Measurements from ENCODE around the gene LGALS4.
"Not testable (repeated sequence)": the region's sequence is repeated elsewhere in the genome, so short reads cannot be mapped to it uniquely, and the experiment has no call there.

LGALS4 gene

GRCh38 chr19:38795549-38795948 is 17.2 kb downstream of the LGALS4 start:
- no peak for DNase-seq (ENCODE audit: low read depth)

DNA sequence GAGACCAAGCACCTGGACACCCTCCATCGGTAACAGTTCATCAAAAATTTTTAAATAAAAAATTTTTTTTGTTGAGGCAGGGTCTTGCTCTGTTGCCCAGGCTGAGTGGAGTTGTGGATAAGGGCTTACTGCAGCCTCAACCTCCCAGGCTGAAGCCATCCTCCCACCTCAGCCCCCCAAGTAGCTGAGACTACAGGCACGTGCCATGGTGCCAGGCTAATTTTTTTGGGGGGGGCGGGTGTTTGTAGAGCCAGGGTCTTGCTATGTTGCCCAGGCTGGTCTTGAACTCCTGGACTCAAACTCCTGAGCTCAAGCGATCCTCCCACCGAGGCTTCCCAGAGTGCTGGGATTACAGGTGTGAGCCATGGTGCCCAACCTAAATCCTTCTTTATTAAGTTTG is 19.1 kb downstream of the LGALS4 start:
- no peak for DNase-seq (ENCODE audit: low read depth)

GRCh38 chr19:38793177-38793576 is 19.6 kb downstream of the LGALS4 start:
- DNase-seq (ENCODE audit: low read depth) = no peak

- DNase-seq (ENCODE audit: low read depth) = peak; percentile 12
Observed at GRCh38 chr19:38792250-38793111, 20.3 kb downstream of the LGALS4 start.

DNA sequence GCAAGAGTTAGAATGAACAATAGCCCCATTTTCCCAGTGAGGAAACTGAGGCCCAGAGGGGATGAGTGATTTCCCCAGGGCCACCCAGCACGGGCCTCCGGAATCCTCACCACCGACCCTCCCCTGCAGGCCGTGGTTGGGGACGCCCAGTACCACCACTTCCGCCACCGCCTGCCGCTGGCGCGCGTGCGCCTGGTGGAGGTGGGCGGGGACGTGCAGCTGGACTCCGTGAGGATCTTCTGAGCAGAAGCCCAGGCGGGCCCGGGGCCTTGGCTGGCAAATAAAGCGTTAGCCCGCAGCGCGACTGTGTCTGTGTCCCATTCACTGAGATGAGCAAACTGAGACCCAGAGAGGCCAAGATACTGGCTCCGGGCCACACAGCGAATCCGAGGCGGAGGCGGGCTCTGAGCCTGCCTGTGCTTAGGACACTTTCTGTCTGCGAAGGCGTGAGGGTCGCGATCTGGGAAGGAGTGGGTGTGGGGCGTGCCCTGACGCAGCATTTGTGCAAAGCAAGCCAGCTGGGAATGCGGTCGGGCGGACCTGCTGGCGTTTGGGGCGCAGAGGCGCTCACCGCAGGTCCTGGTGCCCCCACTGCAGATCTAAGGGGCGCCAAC is 21.2 kb downstream of the LGALS4 start:
- not testable (repeated sequence) for DNase-seq (ENCODE audit: low read depth)

GRCh38 chr19:38790507-38791403 is 22.0 kb downstream of the LGALS4 start:
- not testable (repeated sequence) for DNase-seq (ENCODE audit: low read depth)

DNA sequence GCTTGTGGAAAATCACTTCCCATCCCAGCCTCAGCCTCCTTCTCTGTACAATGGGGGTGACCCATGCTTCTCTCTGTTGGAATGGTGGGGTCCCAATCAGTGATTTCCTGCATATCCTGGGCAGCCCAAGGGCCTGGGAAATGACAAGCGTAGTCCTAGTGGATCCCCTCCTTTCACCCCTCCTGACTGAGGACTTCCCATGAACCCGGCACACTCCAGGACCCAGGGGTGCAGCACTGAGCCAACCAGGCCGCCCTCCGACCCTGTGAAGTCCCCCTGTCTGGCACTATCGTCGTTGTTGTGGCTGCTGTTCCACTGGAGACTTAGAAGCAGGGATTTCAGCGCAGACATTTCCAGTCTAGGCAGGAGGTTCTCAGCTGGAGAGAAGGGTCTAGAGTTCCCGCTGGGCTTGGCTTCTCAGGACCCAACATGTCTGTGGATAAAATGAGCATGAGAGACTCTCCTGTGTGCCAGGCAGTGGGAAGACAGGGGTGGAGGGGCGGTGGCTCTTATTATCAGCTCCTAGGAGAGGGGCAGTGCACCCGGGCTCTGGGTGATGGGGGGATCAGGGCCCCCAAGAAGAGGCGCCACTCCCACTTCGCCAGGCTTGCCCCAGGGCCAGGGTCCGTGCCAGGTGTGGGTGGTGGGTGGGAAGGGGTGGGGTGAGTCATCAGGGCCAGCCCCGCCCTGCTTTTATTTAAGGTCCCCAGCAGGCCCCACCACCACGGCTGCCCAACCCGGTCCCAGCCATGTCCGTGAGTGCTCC is 24.1 kb downstream of the LGALS4 start, which contains the start of gene LGALS7B:
Gene LGALS7B, plus strand, starts transcription at position 723 of the 766 bp plus-strand sequence. Its CDS starts 27 bp downstream, at position 750.
- DNase-seq (ENCODE audit: low read depth) = no peak

GRCh38 chr19:38786572-38787265 is 26.0 kb downstream of the LGALS4 start:
- no peak for DNase-seq (ENCODE audit: low read depth)

DNA sequence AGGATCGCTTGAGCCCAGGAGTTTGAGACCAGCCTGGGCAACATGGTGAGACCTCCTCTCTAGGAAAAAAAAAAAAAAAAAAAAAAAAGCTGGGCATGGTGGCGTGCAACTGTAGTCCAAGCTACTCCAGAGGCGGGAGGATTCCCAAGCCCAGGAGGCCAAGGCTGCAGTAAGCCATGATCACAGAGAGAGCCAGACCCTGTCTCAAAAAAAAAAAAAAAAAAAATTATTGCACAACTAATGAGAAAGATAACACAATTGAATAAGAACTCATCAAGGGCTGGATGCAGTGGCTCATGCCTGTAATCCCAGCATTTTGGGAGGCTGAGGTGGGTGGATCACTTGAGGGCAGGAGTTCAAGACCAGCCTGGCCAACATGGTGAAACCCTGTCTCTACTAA is 26.7 kb downstream of the LGALS4 start:
- not testable (repeated sequence) for DNase-seq (ENCODE audit: low read depth)

DNA sequence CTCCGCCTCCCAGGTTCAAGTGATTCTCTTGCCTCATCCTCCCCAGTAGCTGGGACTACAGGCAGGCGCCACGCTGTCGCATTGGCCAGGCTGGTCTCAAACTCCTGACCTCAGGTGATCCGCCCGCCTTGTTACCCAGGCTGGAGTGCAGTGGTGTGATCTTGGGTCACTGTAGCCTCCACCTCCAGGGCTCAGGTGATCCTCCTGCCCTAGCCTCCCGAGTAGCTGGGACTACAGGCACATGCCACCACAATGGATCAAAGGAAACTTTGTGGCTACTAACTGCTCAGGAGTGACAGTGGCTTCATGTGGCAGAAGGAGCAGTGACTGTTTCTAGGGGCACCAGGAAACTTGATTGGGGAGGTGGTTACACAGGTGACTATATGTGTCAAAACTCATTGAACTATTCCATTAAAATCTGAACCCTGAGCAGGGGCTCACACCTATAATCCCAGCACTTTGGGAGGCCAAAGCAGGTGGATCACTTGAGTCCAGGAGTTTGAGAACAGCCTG is 27.5 kb downstream of the LGALS4 start:
- DNase-seq (ENCODE audit: low read depth) = no peak

- no peak for DNase-seq (ENCODE audit: low read depth)
Observed at GRCh38 chr19:38784224-38784623, 28.5 kb downstream of the LGALS4 start.

- not testable (repeated sequence) for DNase-seq (ENCODE audit: low read depth)
Observed at GRCh38 chr19:38782212-38782611, 30.5 kb downstream of the LGALS4 start.

GRCh38 chr19:38781058-38781457 is 31.7 kb downstream of the LGALS4 start:
- no peak for DNase-seq (ENCODE audit: low read depth)

DNA sequence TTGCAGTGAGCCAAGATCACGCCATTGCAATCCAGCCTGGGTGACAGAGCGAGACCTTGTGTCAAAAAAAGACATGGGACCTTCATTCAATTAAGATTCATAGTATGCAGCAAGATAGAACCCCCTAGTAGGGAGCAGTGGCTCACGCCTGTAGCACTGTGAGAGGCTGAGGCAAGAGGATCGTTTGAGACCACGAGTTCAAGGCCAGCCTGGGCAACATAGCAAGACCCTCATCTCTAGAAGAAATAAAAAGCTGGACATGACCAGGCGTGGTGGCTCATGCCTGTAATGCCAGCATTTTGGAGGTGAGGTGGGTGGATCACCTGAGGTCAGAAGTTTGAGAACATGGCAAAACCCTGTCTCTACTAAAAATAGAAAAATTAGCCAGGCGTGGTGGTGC is 32.3 kb downstream of the LGALS4 start:
- DNase-seq (ENCODE audit: low read depth) = no peak

- no peak for DNase-seq (ENCODE audit: low read depth)
Observed at GRCh38 chr19:38778733-38779132, 34.0 kb downstream of the LGALS4 start.

GRCh38 chr19:38774181-38774950 is 38.4 kb downstream of the LGALS4 start:
- DNase-seq (ENCODE audit: low read depth) = no peak

- no peak for DNase-seq (ENCODE audit: low read depth)
Observed at GRCh38 chr19:38773469-38774177, 39.1 kb downstream of the LGALS4 start, which contains the start of gene LGALS7. Gene LGALS7 (minus strand): TSS chr19:38773517. CDS start chr19:38773492, 25 bp downstream.

GRCh38 chr19:38771569-38771968 is 41.2 kb downstream of the LGALS4 start:
- DNase-seq (ENCODE audit: low read depth) = not testable (repeated sequence)

GRCh38 chr19:38770949-38771275 is 41.8 kb downstream of the LGALS4 start:
- not testable (repeated sequence) for DNase-seq (ENCODE audit: low read depth)

All from activated T-helper 1 cell treated with Interleukin-2 at 50 U/mL for 16 hours (primary cell).